Breast epithelium (tissue), 4 donors: ENCODE data around the gene SDR42E1. TPM values are rescaled to one million over a fixed set of nuclear protein-coding genes. Genes with fewer than 3 reads are reported as not detected.
A peak's percentile ranks its signal among the peaks of the same experiment; 100 is the strongest.

Experiments used
- DNase-seq, 2 donors: peaks; one replicate each; pipeline ENCODE4 v3.0.0-alpha.2; 2019; ENCODE audit warnings: low spot score in 2 of 2
- H3K27ac ChIP-seq, 2 donors: fragments of 200-600 bp; sonication (generic) in 1 of 2; one replicate each; pipeline ENCODE4 v1.5.1; 2016 to 2019; ENCODE audit warnings: mild to moderate bottlenecking in 1 of 2
- H3K27me3 ChIP-seq, 2 donors: fragments of 200-600 bp; sonication (generic) in 1 of 2; one replicate each; pipeline versions ENCODE4 v1.5.1 to v1.6.0; 2017 to 2019; ENCODE audit warnings: control low read depth in 1 of 2, mild to moderate bottlenecking in 1 of 2
- H3K36me3 ChIP-seq: fragments of 200-600 bp; one replicate; pipeline ENCODE4 v1.5.1; 2019
- H3K4me1 ChIP-seq, 2 donors: fragments of 200-600 bp; sonication (generic); one replicate each; pipeline ENCODE4 v1.5.1; 2016 to 2019; ENCODE audit warnings: control low read depth in 1 of 2
- H3K4me3 ChIP-seq, 3 donors: fragments of 200-600 bp; sonication (generic); 1 replicate in 2 of 3; 2 replicates in 1 of 3; pipeline ENCODE4 v1.5.1; 2016 to 2019; ENCODE audit warnings: mild to moderate bottlenecking in 3 of 3, moderate library complexity in 2 of 3
- H3K9me3 ChIP-seq, 2 donors: fragments of 200-600 bp; sonication (generic) in 1 of 2; one replicate each; pipeline ENCODE4 v1.5.1; 2016 to 2019; ENCODE audit warnings: control low read depth in 1 of 2
- CTCF ChIP-seq, 3 donors: fragments of 450-650 bp; IDR thresholded peaks; one replicate each; pipeline ENCODE4 v1.5.1; 2016 to 2017; ENCODE audit warnings: antibody characterized with exemption in 3 of 3, mild to moderate bottlenecking in 3 of 3, moderate library complexity in 3 of 3
- POLR2A ChIP-seq: fragments of 450-650 bp; IDR thresholded peaks from one replicate; pipeline ENCODE4 v1.6.1; 2016; ENCODE audit warnings: antibody characterized with exemption, mild to moderate bottlenecking, moderate library complexity
- POLR2AphosphoS5 ChIP-seq, 3 donors: sonication (generic); formaldehyde crosslinking; IDR thresholded peaks; one replicate each; pipeline ENCODE4 v1.6.1; 2017; ENCODE audit warnings: antibody characterized with exemption in 3 of 3
- intact Hi-C: fragments of 100-400 bp; cut with DNase I; formaldehyde crosslinking; loops from one replicate; pipeline ENCODE4 v1.15.1; 2023; ENCODE audit warnings: low total_unique reads
- total RNA-seq, 3 donors: library from RNA; depleted of rRNA; stranded (reverse); fragments of >200 nt; gene quantifications; one replicate each; pipeline ENCODE4 v1.1.0, GENCODE V29; 2016

The SDR42E1 gene
- total RNA-seq, 3 donors from 2014 or later: 0.16 to 11.7 (median 6.9) TPM

- TF ChIP-seq POLR2AphosphoS5 (IDR thresholded peaks at IDR 0.05) (no peak), CTCF (IDR thresholded peaks at IDR 0.05) (no peak), POLR2A (no peak)
- no peak for DNase-seq
Observed at GRCh38 chr16:82007189-82007588, 4.1 kb downstream of the SDR42E1 start.

GRCh38 chr16:82006036-82006435 is 5.2 kb downstream of the SDR42E1 start:
- Histone ChIP-seq H3K4me1 (no peaks in the 10 kb centered on the region), H3K36me3 (no peaks in the 10 kb centered on the region), H3K4me3 (no peak overlapping the region), H3K27me3 (peaks cover 0 to 2% of the 10 kb centered on the region in 2 donors), H3K9me3 (peaks cover 10 to 12% of the 10 kb centered on the region in 2 donors), H3K27ac (no peak overlapping the region)
- intact Hi-C loops: no loop called here
- DNase-seq: no peak
- TF ChIP-seq POLR2A (no peak), POLR2AphosphoS5 (IDR thresholded peaks at IDR 0.05) (no peak), CTCF (IDR thresholded peaks at IDR 0.05) (no peak)

More at GRCh38 chr16:82007189-82007588, 4.1 kb downstream of the SDR42E1 start:
- Histone ChIP-seq H3K27ac (no peak overlapping the region), H3K4me1 (no peaks in the 10 kb centered on the region), H3K4me3 (no peak overlapping the region), H3K9me3 (peaks cover 10 to 12% of the 10 kb centered on the region in 2 donors), H3K36me3 (no peaks in the 10 kb centered on the region), H3K27me3 (peaks cover 0 to 3% of the 10 kb centered on the region in 2 donors)
- intact Hi-C loops: loop anchor here (1.0 kb wide), 1 partner anchor 29 kb away; no protein-coding TSS in a partner anchor

GRCh38 chr16:82005027-82005830 is 6.0 kb downstream of the SDR42E1 start:
- no peak for TF ChIP-seq POLR2A
- TF ChIP-seq CTCF (IDR thresholded peaks at IDR 0.05): no peak
- TF ChIP-seq POLR2AphosphoS5 (IDR thresholded peaks at IDR 0.05): no peak
- Histone ChIP-seq H3K27me3 (no peaks in the 10 kb centered on the region), H3K27ac (no peak overlapping the region), H3K4me3 (no peak overlapping the region), H3K4me1 (no peaks in the 10 kb centered on the region), H3K9me3 (peaks cover 10 to 12% of the 10 kb centered on the region in 2 donors), H3K36me3 (no peaks in the 10 kb centered on the region)
- intact Hi-C loops: no loop called here
- no peak for DNase-seq

GRCh38 chr16:82004601-82005000 is 6.7 kb downstream of the SDR42E1 start:
- Histone ChIP-seq H3K4me1 (no peaks in the 10 kb centered on the region), H3K27me3 (no peaks in the 10 kb centered on the region), H3K9me3 (peaks cover 10% of the 10 kb centered on the region in 2 donors), H3K36me3 (no peaks in the 10 kb centered on the region), H3K27ac (no peak overlapping the region), H3K4me3 (no peak overlapping the region)
- TF ChIP-seq POLR2AphosphoS5 (IDR thresholded peaks at IDR 0.05): no peak
- no peak for TF ChIP-seq POLR2A
- TF ChIP-seq CTCF (IDR thresholded peaks at IDR 0.05): no peak
- DNase-seq: peak in 1 of 2 donors; percentile 25
- intact Hi-C loops: no loop called here

- no peak for DNase-seq
- intact Hi-C loops: no loop called here
- Histone ChIP-seq H3K27ac (no peak overlapping the region), H3K9me3 (no peaks in the 10 kb centered on the region), H3K36me3 (no peaks in the 10 kb centered on the region), H3K4me1 (no peaks in the 10 kb centered on the region), H3K27me3 (no peaks in the 10 kb centered on the region), H3K4me3 (no peak overlapping the region)
- TF ChIP-seq POLR2AphosphoS5 (IDR thresholded peaks at IDR 0.05): no peak
- no peak for TF ChIP-seq POLR2A
- no peak for TF ChIP-seq CTCF (IDR thresholded peaks at IDR 0.05)
Observed at GRCh38 chr16:82002831-82003230, 8.4 kb downstream of the SDR42E1 start.
